ENCODE data around the gene ZBTB20. TPM values are rescaled to one million over a fixed set of nuclear protein-coding genes. Genes with fewer than 3 reads are reported as not detected.

The ZBTB20 gene
- total RNA-seq, 3 donors from 2014 or later (not counting 1 experiment from before 2014, with no cell fraction given), result 52.7 to 58.3 (median 55.9) TPM

- TF ChIP-seq CTCF (IDR thresholded peaks at IDR 0.05), result no peak
- Mint-ChIP-seq H3K36me3 (no peaks in the 10 kb centered on the region), H3K27me3 (ENCODE audit: low read depth in 2 of 2) (no peaks in the 10 kb centered on the region), H3K27ac (no peak overlapping the region), H3K4me1 (peaks cover 11 to 28% of the 10 kb centered on the region in 2 donors), H3K4me3 (no peak overlapping the region), H3K9me3 (no peaks in the 10 kb centered on the region)
- ATAC-seq (no peak), DNase-seq (no peak)
- Histone ChIP-seq H3K27ac (ENCODE audit: low read length) (no peak overlapping the region), H3K36me3 (ENCODE audit: control insufficient read depth, insufficient read depth, low read length) (no peaks in the 10 kb centered on the region), H3K4me3 (ENCODE audit: low read length) (no peak overlapping the region), H3K27me3 (ENCODE audit: control insufficient read depth, insufficient read depth, low read length) (no peaks in the 10 kb centered on the region), H3K9me3 (ENCODE audit: control insufficient read depth, insufficient read depth, low read length) (no peaks in the 10 kb centered on the region), H3K4me1 (ENCODE audit: control insufficient read depth, insufficient read depth, low read length) (no peaks in the 10 kb centered on the region)
- intact Hi-C loops (cut with micrococcal nuclease), result no loop called here
- 96% methylated on average over 19 of the region's 21 CpGs for WGBS (ENCODE audit: insufficient coverage)
Observed at GRCh38 chr3:114929971-114930732, 216.9 kb downstream of the ZBTB20 start.

GRCh38 chr3:114928989-114929640, 218.0 kb downstream of the ZBTB20 start:
- Mint-ChIP-seq H3K4me3 (no peak overlapping the region), H3K27me3 (ENCODE audit: low read depth in 2 of 2) (no peaks in the 10 kb centered on the region), H3K27ac (no peak overlapping the region), H3K4me1 (peaks cover 10 to 25% of the 10 kb centered on the region in 2 donors), H3K9me3 (no peaks in the 10 kb centered on the region), H3K36me3 (no peaks in the 10 kb centered on the region)
- TF ChIP-seq CTCF (IDR thresholded peaks at IDR 0.05), result no peak
- intact Hi-C loops (cut with micrococcal nuclease), result no loop called here
- Histone ChIP-seq H3K36me3 (ENCODE audit: control insufficient read depth, insufficient read depth, low read length) (no peaks in the 10 kb centered on the region), H3K4me1 (ENCODE audit: control insufficient read depth, insufficient read depth, low read length) (no peaks in the 10 kb centered on the region), H3K27me3 (ENCODE audit: control insufficient read depth, insufficient read depth, low read length) (no peaks in the 10 kb centered on the region), H3K27ac (ENCODE audit: low read length) (no peak overlapping the region), H3K9me3 (ENCODE audit: control insufficient read depth, insufficient read depth, low read length) (no peaks in the 10 kb centered on the region), H3K4me3 (ENCODE audit: low read length) (no peak overlapping the region)
- ATAC-seq, result no peak
- no peak for DNase-seq
- 88% methylated on average over 2 of the region's 2 CpGs for WGBS (ENCODE audit: insufficient coverage)

DNA sequence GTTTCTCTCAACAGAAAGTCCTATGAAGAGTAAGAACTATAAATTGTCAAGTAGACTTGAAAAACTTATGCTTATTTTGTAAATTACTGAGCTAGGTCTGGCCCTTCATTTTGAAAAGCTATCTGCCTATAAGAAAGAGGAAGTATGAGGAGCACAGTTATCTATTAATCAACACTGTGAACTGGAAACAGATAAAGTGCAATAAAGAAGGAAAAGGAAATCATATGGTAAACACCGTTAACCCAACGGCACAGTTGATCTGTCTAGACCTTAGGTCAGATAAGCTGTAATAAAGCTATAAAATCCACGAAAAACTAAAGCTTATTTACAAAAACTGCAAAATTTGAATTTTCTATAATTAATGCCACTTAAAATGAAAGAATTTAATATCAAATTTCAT, 242.5 kb downstream of the ZBTB20 start:
- H3K36me3 Mint-ChIP-seq, result no peaks in the 10 kb centered on the region
- H3K27me3 ChIP-seq (ENCODE audit: control insufficient read depth, insufficient read depth, low read length), result no peaks in the 10 kb centered on the region
- H3K9me3 ChIP-seq (ENCODE audit: control insufficient read depth, insufficient read depth, low read length), result no peaks in the 10 kb centered on the region
- H3K4me3 ChIP-seq (ENCODE audit: low read length), result no peak overlapping the region
- no peaks in the 10 kb centered on the region for H3K4me1 ChIP-seq (ENCODE audit: control insufficient read depth, insufficient read depth, low read length)
- no CpG with 5 or more reads among the region's 3 CpGs for WGBS (ENCODE audit: insufficient coverage)
- no peak for TF ChIP-seq CTCF (IDR thresholded peaks at IDR 0.05)
- ATAC-seq, result peak in 1 of 3 donors; percentile 67
- H3K4me1 Mint-ChIP-seq, result peaks cover 14 to 22% of the 10 kb centered on the region in 2 donors
- no peaks in the 10 kb centered on the region for H3K9me3 Mint-ChIP-seq
- no peak overlapping the region for H3K27ac Mint-ChIP-seq
- intact Hi-C loops (cut with micrococcal nuclease), result no loop called here
- no peaks in the 10 kb centered on the region for H3K36me3 ChIP-seq (ENCODE audit: control insufficient read depth, insufficient read depth, low read length)
- no peak overlapping the region for H3K27ac ChIP-seq (ENCODE audit: low read length)
- no peak for DNase-seq
- no peaks in the 10 kb centered on the region for H3K27me3 Mint-ChIP-seq (ENCODE audit: low read depth in 2 of 2)
- H3K4me3 Mint-ChIP-seq, result no peak overlapping the region
